GM19452 (cell line): ENCODE results near the gene NHP2.
"Not testable (repeated sequence)": the region's sequence is repeated elsewhere in the genome, so short reads cannot be mapped to it uniquely, and the experiment has no call there.

Experiments used
- ATAC-seq: cut with Tn5 transposase; IDR thresholded peaks from one replicate; pipeline ENCODE4 v1.9.1; 2021; ENCODE audit not compliant: unreplicated experiment

Gene NHP2

GRCh38 chr5:178131446-178131996, 22.2 kb downstream of the NHP2 start:
- no peak for ATAC-seq

GRCh38 chr5:178130576-178131445, 22.9 kb downstream of the NHP2 start, which contains the start of gene RMND5B:
RMND5B (plus strand) TSS chr5:178131014; CDS start chr5:178138120, 7,106 bp downstream.
- peak; percentile 86 for ATAC-seq

- not testable (repeated sequence) for ATAC-seq
Observed at GRCh38 chr5:178130234-178130575, 23.5 kb downstream of the NHP2 start.

GRCh38 chr5:178129296-178129695, 24.4 kb downstream of the NHP2 start:
- no peak for ATAC-seq

GRCh38 chr5:178127300-178128009, 26.2 kb downstream of the NHP2 start:
- not testable (repeated sequence) for ATAC-seq

GRCh38 chr5:178126556-178126955, 27.1 kb downstream of the NHP2 start:
- ATAC-seq = no peak

GRCh38 chr5:178125253-178125906, 28.3 kb downstream of the NHP2 start:
- no peak for ATAC-seq

GRCh38 chr5:178123966-178124925, 29.4 kb downstream of the NHP2 start:
- ATAC-seq = no peak

- ATAC-seq = no peak
Observed at GRCh38 chr5:178123094-178123965, 30.4 kb downstream of the NHP2 start.

GRCh38 chr5:178122346-178122745, 31.3 kb downstream of the NHP2 start:
- ATAC-seq = no peak

- no peak for ATAC-seq
Observed at GRCh38 chr5:178121391-178122276, 32.1 kb downstream of the NHP2 start.

GRCh38 chr5:178120607-178121357, 32.9 kb downstream of the NHP2 start:
- peak; percentile 86 for ATAC-seq

- ATAC-seq = no peak
Observed at GRCh38 chr5:178119915-178120606, 33.6 kb downstream of the NHP2 start.

- no peak for ATAC-seq
Observed at GRCh38 chr5:178117923-178118701, 35.6 kb downstream of the NHP2 start.

GRCh38 chr5:178116143-178116885, 37.4 kb downstream of the NHP2 start:
- no peak for ATAC-seq

GRCh38 chr5:178115814-178116142, 37.9 kb downstream of the NHP2 start:
- no peak for ATAC-seq
